GM21526 (cell line): ENCODE results near the gene LGALS1.

Source experiments
- ATAC-seq: cut with Tn5 transposase; IDR thresholded peaks from one replicate; pipeline ENCODE4 v1.9.1; 2021; ENCODE audit warnings: moderate library complexity; ENCODE audit not compliant: unreplicated experiment, low FRiP score

The LGALS1 gene

DNA sequence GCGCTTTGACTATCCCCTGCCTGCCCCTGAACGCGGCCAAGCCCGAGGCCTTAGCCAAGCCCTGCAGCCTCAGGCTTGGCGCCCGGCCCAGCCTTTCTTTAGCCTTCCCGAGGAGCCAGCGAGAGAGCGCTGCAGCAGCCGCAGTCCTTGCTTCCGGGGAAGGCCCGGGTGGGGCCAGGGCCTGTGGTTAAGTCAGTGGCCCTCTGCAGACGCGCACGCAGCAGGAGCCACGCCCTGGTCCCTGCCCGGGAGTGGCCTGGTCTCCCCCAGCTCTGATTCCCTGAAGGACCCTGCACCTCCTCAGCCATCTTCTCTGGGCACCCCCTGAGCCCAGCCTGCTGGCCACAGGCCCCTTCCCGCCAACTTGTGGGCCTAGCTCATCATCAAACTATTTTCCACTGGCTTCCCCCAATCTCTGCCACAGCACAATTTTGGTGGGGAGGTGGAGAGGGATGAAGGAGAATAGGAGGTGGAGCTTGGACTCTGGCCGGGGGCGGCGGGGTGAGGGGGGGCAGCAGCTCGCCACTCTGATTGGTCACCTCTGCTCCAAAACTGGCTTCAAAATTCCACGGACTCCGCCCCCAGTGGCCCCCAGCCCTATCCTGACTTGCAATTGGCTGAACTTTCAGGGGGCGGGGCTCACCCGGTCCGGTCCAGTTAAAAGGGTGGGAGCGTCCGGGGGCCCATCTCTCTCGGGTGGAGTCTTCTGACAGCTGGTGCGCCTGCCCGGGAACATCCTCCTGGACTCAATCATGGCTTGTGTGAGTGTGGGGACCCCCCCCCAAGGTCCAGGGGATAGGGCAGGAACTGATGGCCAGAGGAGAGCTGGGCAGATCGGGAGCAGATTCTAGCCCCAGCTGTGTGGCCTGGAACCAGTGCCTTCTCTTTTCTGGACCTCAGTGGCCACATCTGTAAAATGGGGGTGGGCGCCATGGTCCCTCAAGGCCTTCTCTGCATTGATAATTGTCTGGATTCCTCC is at the start of gene LGALS1:
Gene LGALS1, plus strand, starts transcription at position 686 of the 979 bp plus-strand sequence. Its CDS starts 67 bp downstream, at position 753.
- peak; percentile 36 for ATAC-seq

- ATAC-seq = no peak
Measured at GRCh38 chr22:37625737-37626136, 49.7 kb upstream of the LGALS1 start.

DNA sequence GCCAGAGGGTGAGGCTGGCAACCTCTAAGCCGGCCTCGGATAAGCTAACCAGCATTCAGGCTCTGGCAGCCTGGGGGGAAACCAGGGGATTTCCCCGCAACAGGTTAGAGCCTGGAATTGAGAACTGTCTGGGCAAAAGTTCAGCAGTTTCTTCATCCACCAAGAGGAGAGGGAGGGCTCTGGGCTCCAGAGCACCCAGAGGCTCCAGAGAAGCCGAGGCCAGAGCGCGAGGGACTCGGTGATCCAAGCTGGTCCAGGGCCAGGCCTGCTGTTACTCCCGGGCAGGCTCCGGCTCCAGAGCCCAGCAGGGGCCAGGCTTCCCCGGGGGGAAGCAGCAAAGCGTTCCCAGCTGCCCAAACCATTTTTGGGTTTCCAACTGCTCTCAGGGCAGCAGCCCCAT is 49.3 kb upstream of the LGALS1 start:
- ATAC-seq = no peak

DNA sequence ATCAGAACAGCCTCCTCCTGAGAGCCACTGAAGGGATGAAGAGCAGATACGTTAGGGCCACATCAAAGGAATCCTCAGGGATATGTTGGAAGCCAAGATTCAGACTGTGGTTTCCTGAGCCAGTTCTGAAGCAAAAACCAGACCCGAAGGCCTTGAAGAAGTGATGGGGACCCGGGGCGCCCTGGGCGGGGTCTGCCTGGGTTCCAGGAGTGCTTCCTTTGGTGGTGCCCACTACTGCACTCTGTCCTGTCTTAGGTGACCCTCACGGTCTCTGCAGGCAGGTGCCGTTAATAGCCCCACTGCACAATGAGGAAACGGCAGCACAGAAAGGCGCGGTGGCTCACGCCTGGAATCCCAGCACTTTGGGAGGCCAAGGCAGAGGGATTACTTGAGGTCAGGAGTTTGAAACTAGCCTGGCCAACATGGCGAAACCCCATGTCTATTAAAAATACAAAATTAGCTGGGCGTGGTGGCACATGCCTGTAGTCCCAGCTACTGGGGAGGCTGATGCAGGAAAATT is 48.8 kb upstream of the LGALS1 start:
- no peak for ATAC-seq

DNA sequence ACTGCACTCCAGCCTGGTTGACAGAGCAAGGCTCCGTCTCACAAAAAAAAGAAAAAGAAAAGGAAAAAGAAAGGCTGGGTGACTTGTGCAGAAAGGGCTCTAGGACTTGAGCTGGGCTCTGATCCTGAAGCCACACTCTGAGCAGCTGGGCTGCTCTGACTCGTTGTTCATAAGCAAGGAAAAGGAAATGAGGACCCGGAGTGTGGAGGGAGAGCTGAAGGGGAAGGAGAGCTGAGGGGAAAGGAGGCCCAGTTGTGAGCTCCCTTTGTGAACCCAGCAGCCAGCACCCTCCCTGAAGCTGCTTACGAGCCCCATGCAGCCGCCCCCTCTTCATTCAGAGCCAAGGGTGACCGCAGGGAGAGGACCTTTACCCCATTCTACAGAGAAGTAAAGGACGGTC is 48.3 kb upstream of the LGALS1 start:
- ATAC-seq = no peak

DNA sequence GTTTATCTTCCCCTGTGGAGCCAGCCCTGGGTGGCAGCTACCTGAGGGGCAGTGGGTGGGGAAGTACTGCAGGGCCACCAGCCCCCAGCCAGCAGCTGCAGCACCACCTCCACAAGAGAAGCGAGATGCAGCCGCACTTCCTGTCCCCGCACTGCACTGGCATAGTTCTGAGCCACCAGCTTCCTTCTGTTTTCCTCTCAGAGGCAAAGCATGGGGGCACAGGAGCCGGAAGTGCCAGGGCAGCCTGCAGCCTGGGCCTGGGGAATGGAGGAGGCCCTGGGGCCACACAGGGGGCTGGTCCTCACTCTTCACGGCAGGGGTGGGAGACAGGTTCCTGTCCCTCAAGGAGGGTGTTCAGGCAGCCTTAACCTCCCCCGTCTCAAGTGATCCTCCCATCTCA is 47.9 kb upstream of the LGALS1 start:
- ATAC-seq = no peak

- no peak for ATAC-seq
Measured at GRCh38 chr22:37628830-37629229, 46.6 kb upstream of the LGALS1 start.

GRCh38 chr22:37629928-37630327 is 45.5 kb upstream of the LGALS1 start:
- no peak for ATAC-seq

DNA sequence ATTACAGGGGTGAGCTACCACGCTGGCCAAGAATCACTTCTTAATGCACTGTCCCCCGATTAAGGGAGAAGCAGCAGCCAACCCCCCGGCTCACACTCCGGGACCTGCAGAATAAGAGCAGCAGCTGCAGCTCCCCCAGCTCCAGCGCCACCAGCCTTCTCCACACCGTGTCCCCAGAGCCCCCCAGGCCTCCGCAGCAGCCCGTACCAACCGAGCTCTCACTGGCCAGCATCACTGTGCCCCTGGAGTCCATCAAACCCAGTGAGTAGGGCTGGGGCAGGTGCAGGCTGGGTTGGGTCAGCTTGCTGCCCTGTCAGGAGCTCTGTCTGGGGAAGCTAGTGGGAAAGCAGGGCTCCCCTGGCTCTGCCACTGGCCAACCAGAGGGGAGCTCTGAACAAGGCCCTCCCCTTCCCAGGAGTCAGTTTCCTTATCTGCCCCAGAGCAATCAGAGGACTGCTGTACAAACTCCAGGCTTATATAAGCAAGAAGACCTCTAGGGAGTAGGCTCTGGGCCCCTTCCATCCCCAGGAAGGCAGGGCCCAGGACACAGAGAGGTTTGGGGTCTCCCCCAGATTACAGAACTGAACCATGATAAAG is 44.5 kb upstream of the LGALS1 start:
- no peak for ATAC-seq

GRCh38 chr22:37631448-37632173 is 43.8 kb upstream of the LGALS1 start:
- ATAC-seq = no peak

- ATAC-seq = no peak
Measured at GRCh38 chr22:37632174-37633088, 43.0 kb upstream of the LGALS1 start.

DNA sequence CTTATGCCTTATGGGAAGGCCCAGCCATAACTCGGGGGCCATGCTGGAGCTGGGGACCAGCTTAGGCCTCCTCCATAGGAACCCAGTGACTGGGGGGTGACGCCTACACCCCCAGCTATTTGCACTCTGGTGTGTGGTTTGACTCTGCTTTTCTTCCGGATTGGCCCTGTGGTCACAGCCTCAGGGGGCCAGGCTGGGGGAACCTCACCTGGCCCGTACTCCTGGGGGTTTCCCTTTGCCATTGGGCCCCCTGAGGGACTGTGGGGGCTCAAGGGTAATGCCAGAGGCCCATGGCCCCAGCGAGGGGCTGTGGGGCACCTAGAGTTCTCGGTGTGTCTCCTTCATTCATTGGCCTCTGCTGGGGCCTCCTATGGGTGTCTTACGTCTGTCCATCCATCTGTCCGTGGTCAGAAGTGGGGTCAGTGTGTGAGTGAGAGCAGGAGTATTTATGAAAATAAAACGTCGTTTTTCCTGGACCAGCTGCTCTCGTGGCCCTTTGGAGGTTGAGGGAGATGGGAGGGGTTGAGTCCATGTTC is 42.3 kb upstream of the LGALS1 start:
- ATAC-seq = peak; percentile 34

- ATAC-seq = peak; percentile 45
Measured at GRCh38 chr22:37633625-37634416, 41.6 kb upstream of the LGALS1 start.

- no peak for ATAC-seq
Measured at GRCh38 chr22:37634417-37634924, 41.0 kb upstream of the LGALS1 start.

- ATAC-seq = no peak
Measured at GRCh38 chr22:37635157-37635556, 40.3 kb upstream of the LGALS1 start.

- ATAC-seq = no peak
Measured at GRCh38 chr22:37636186-37636948, 39.1 kb upstream of the LGALS1 start.

DNA sequence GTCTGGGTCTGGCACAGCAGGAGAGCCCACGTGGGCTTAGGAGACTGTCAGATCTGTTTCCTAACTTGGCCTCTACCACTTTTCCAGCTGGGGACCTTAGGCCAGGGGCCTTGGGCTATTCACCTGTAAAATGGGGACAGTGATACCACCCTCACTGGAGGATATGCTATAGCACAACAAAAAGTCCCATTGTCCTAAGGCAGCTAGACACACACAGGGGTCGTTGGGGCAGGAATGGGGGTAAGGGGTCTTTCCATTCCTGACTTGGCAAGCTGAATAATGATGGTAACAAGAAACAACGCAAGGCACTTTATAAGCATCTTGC is 38.5 kb upstream of the LGALS1 start:
- no peak for ATAC-seq
